Gastroesophageal sphincter (tissue), 3 donors: Measurements from ENCODE around the gene PRR5L.

Experiments
- CTCF ChIP-seq, 4 experiments: fragments of 200-600 bp in 2 of 4; fragments of 450-650 bp in 2 of 4; sonication (generic) in 1 of 4; IDR thresholded peaks; one replicate each; pipeline ENCODE4 v1.5.1; 2017 to 2019; ENCODE audit warnings: antibody characterized with exemption in 4 of 4, mild to moderate bottlenecking in 2 of 4, moderate library complexity in 2 of 4
- POLR2A ChIP-seq, 2 donors: fragments of 450-650 bp; IDR thresholded peaks; one replicate each; pipeline ENCODE4 v1.6.1; 2017; ENCODE audit warnings: antibody characterized with exemption in 2 of 2, mild to moderate bottlenecking in 2 of 2, moderate library complexity in 1 of 2
- POLR2AphosphoS5 ChIP-seq: sonication (generic); formaldehyde crosslinking; IDR thresholded peaks from one replicate; pipeline ENCODE4 v1.6.1; 2017; ENCODE audit warnings: antibody characterized with exemption

- no peak for TF ChIP-seq CTCF (IDR thresholded peaks at IDR 0.05)
- no peak for TF ChIP-seq POLR2A (IDR thresholded peaks at IDR 0.05)
- no peak for TF ChIP-seq POLR2AphosphoS5
Measured at GRCh38 chr11:36480833-36481232, 184.7 kb downstream of the PRR5L start.
